HCT116 (cell line): ENCODE data around the gene B4GALT7. TPM values are rescaled to one million over a fixed set of nuclear protein-coding genes. Genes with fewer than 3 reads are reported as not detected.
A peak's percentile ranks its signal among the peaks of the same experiment; 100 is the strongest.

Experiments
- ATAC-seq: fragments of 200-7000 bp; cut with Tn5 transposase; 2 replicates; pipeline ENCODE4 v1.9.1; 2020; ENCODE audit warnings: mild to moderate bottlenecking, moderate library complexity
- Bru-seq: library from RNA; stranded (reverse); fragments of 400-500 nt; gene quantifications from one replicate; lab custom pipeline; 2021; lab: Mats Ljungman, UMichigan
- BruChase-seq, 2 experiments: library from RNA; stranded (reverse); fragments of 400-500 nt; gene quantifications; one replicate each; lab custom pipeline; 2021; lab: Mats Ljungman, UMichigan
- BruUV-seq: library from RNA; stranded (reverse); fragments of 400-500 nt; replicated peaks from 2 replicates; lab custom pipeline; 2021; lab: Mats Ljungman, UMichigan
- CTCF ChIA-PET: fragments of 300-600 bp; sonication (Branson Sonifier 250); formaldehyde crosslinking; loops from one replicate; lab custom pipeline; 2021; ENCODE audit warnings: antibody characterized with exemption; lab: Charles Lee
- POLR2A ChIA-PET: fragments of 300-600, 350-600 bp; sonication (Branson Sonifier 250); formaldehyde crosslinking; loops from one replicate; lab custom pipeline; 2021; ENCODE audit warnings: antibody characterized with exemption; lab: Charles Lee
- RAD21 ChIA-PET, 2 experiments: fragments of 300-600 bp; sonication (Branson Sonifier 250); formaldehyde crosslinking; loops; one replicate each; lab custom pipeline; 2023; ENCODE audit warnings: low total read pairs in 2 of 2; ENCODE audit not compliant: uncharacterized antibody in 2 of 2, unreplicated experiment in 2 of 2, low non-redundant PET in 1 of 2; lab: Charles Lee
- DNase-seq: peaks from one replicate; pipeline ENCODE4 v3.0.0-alpha.2; 2010; ENCODE audit warnings: low read depth, low spot score
- H2AFZ ChIP-seq: fragments of 200-600 bp; shearing (Covaris generic), sonication (generic); 2 replicates; pipeline ENCODE4 v1.6.1; 2017; ENCODE audit warnings: low read depth, mixed run types, mixed read lengths, antibody characterized with exemption, low read length; ENCODE audit not compliant: poor library complexity, severe bottlenecking
- H3K27ac ChIP-seq: 2 replicates; pipeline ENCODE4 v1.5.1; 2012; ENCODE audit warnings: low read depth, low read length
- H3K27me3 ChIP-seq: fragments of 200-600 bp; sonication (generic); 2 replicates; pipeline ENCODE4 v1.6.1; 2016; ENCODE audit warnings: mixed run types, low read length, mixed read lengths; ENCODE audit not compliant: insufficient read depth
- H3K36me3 ChIP-seq, 2 experiments: fragments of 200-500 bp in 1 of 2; fragments of 200-600 bp in 1 of 2; sonication (Bioruptor generic) in 1 of 2; sonication (generic) in 1 of 2; 2 replicates each; pipeline versions ENCODE4 v1.5.1 to v1.6.1; 2014 to 2016; ENCODE audit warnings: low read length in 2 of 2, inconsistent platforms in 1 of 2, mixed read lengths in 1 of 2, mixed run types in 1 of 2; ENCODE audit not compliant: insufficient read depth in 2 of 2, control insufficient read depth in 1 of 2
- H3K4me1 ChIP-seq, 2 experiments: fragments of 200-600 bp in 1 of 2; sonication (generic) in 1 of 2; 2 replicates each; pipeline versions ENCODE4 v1.5.1 to v1.6.1; 2012 to 2017; ENCODE audit warnings: low read length in 2 of 2, inconsistent platforms in 1 of 2, mild to moderate bottlenecking in 1 of 2, mixed read lengths in 1 of 2, mixed run types in 1 of 2, moderate library complexity in 1 of 2; ENCODE audit not compliant: insufficient read depth in 2 of 2, control insufficient read depth in 1 of 2
- H3K4me2 ChIP-seq: fragments of 200-600 bp; sonication (generic); 2 replicates; pipeline ENCODE4 v1.6.1; 2017; ENCODE audit warnings: mixed run types, low read length, mixed read lengths
- H3K4me3 ChIP-seq, 2 experiments: fragments of 200-600 bp in 1 of 2; sonication (generic) in 1 of 2; replicated peaks in 1 of 2; 2 replicates each; pipeline ENCODE4 v1.5.1; 2011 to 2016; ENCODE audit warnings: low read length in 2 of 2, control low read depth in 1 of 2, low read depth in 1 of 2, mild to moderate bottlenecking in 1 of 2, mixed read lengths in 1 of 2, mixed run types in 1 of 2
- H3K79me2 ChIP-seq: fragments of 200-600 bp; sonication (generic); 2 replicates; pipeline ENCODE4 v1.6.1; 2017; ENCODE audit warnings: mild to moderate bottlenecking, mixed run types, low read length, moderate library complexity, mixed read lengths; ENCODE audit not compliant: insufficient read depth
- H3K9ac ChIP-seq: fragments of 200-600 bp; sonication (generic); 2 replicates; pipeline ENCODE4 v1.6.1; 2016; ENCODE audit warnings: low read length, mixed read lengths
- H3K9me2 ChIP-seq: fragments of 200-600 bp; sonication (generic), shearing (Covaris generic); 2 replicates; pipeline ENCODE4 v1.6.1; 2017; ENCODE audit warnings: mixed run types, mild to moderate bottlenecking, moderate library complexity; ENCODE audit not compliant: insufficient read depth
- H3K9me3 ChIP-seq, 2 experiments: fragments of 200-500 bp in 1 of 2; fragments of 200-600 bp in 1 of 2; sonication (Bioruptor generic) in 1 of 2; sonication (generic) in 1 of 2; 2 replicates each; pipeline ENCODE4 v1.6.1; 2014 to 2017; ENCODE audit warnings: low read length in 2 of 2, mixed read lengths in 2 of 2, inconsistent platforms in 1 of 2, low read depth in 1 of 2, mild to moderate bottlenecking in 1 of 2, mixed run types in 1 of 2, moderate library complexity in 1 of 2; ENCODE audit not compliant: control insufficient read depth in 1 of 2, insufficient read depth in 1 of 2
- H4K20me1 ChIP-seq: fragments of 200-600 bp; sonication (generic), shearing (Covaris generic); 2 replicates; pipeline ENCODE4 v1.6.1; 2017; ENCODE audit warnings: mixed run types, mild to moderate bottlenecking, moderate library complexity; ENCODE audit not compliant: insufficient read depth
- CEBPB ChIP-seq: IDR thresholded peaks from 2 replicates; pipeline ENCODE4 v1.6.1; 2012; ENCODE audit warnings: low read depth
- EGR1 ChIP-seq: IDR thresholded peaks from 2 replicates; pipeline ENCODE4 v1.6.1; 2012; ENCODE audit warnings: low read depth
- ELF1 ChIP-seq: IDR thresholded peaks from 2 replicates; pipeline ENCODE4 v1.6.1; 2012; ENCODE audit warnings: low read depth, borderline replicate concordance
- EZH2 ChIP-seq: fragments of 200-600 bp; sonication (generic); IDR thresholded peaks from 2 replicates; pipeline ENCODE4 v1.6.1; 2017; ENCODE audit warnings: antibody characterized with exemption, mixed run types
- JUND ChIP-seq: IDR thresholded peaks from 2 replicates; pipeline ENCODE4 v1.6.1; 2012
- POLR2A ChIP-seq: IDR thresholded peaks from 2 replicates; pipeline ENCODE4 v1.7.0; 2011; ENCODE audit warnings: borderline replicate concordance; ENCODE audit not compliant: insufficient read depth, insufficient read length; ENCODE audit errors: extremely low read depth
- POLR2AphosphoS5 ChIP-seq: IDR thresholded peaks from 2 replicates; pipeline ENCODE4 v1.6.1; 2011; ENCODE audit warnings: mild to moderate bottlenecking, low read depth, low read length, moderate library complexity
- TCF7L2 ChIP-seq: IDR thresholded peaks from 2 replicates; pipeline ENCODE4 v1.7.0; 2011; ENCODE audit warnings: borderline replicate concordance, inconsistent platforms; ENCODE audit not compliant: insufficient read depth, insufficient read length; ENCODE audit errors: extremely low read depth
- YY1 ChIP-seq: IDR thresholded peaks from 2 replicates; pipeline ENCODE4 v1.6.1; 2011; ENCODE audit warnings: low read length, low read depth, moderate library complexity, mild to moderate bottlenecking; ENCODE audit not compliant: insufficient replicate concordance; ENCODE audit errors: extremely low read depth
- ZFX ChIP-seq: fragments of 450-650 bp; IDR thresholded peaks from 2 replicates; pipeline ENCODE4 v1.6.1; 2017
- intact Hi-C: fragments of 100-400 bp; cut with micrococcal nuclease; formaldehyde crosslinking; loops from 2 replicates; pipeline ENCODE4 v1.10.0; 2022
- long read RNA-seq: library from polyadenylated mRNA; unstranded; transcript quantifications from one replicate; pipeline ENCODE4 v2.0.0, GENCODE V29; 2021; ENCODE audit not compliant: unreplicated experiment
- polyA plus RNA-seq: library from polyadenylated mRNA; unstranded; fragments of >200 nt; gene quantifications from 2 replicates; pipeline ENCODE4 v1.2.1, GENCODE V29; 2012; ENCODE audit warnings: missing spikeins
- total RNA-seq: library from RNA; stranded (reverse); gene quantifications from one replicate; pipeline ENCODE4 v1.2.1, GENCODE V29; 2021; ENCODE audit not compliant: unreplicated experiment
- TF ChIP-seq, protein P1 (sequence below): IDR thresholded peaks from 2 replicates; pipeline ENCODE4 v1.6.1; 2011; ENCODE audit warnings: mild to moderate bottlenecking, low read length, moderate library complexity; ENCODE audit not compliant: insufficient replicate concordance; ENCODE audit errors: extremely low read depth

The B4GALT7 gene, protein sequence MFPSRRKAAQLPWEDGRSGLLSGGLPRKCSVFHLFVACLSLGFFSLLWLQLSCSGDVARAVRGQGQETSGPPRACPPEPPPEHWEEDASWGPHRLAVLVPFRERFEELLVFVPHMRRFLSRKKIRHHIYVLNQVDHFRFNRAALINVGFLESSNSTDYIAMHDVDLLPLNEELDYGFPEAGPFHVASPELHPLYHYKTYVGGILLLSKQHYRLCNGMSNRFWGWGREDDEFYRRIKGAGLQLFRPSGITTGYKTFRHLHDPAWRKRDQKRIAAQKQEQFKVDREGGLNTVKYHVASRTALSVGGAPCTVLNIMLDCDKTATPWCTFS
- 25.2 TPM for total RNA-seq
- 20.5 and 22.4 TPM in 2 replicates for polyA plus RNA-seq
- percentile 71 among the genes with signal in this experiment for Bru-seq, nascent RNA
- BruChase-seq, experiment 1, labeled RNA remaining after a 6-hour chase, result percentile 71 among the genes with signal in this experiment
- percentile 67 among the genes with signal in this experiment for BruChase-seq, experiment 2, labeled RNA remaining after a 2-hour chase
- long read RNA-seq, transcript B4GALT7-201 (6 exons, 1,747 nt), result major isoform, 27 of 38 reads
- long read RNA-seq, partial matches to known transcripts, result 3 of 38 reads
- long read RNA-seq, other reads (novel, unspliced or antisense), result 8 of 38 reads

GRCh38 chr5:177599731-177600507, at the start of gene B4GALT7:
Gene B4GALT7 (plus strand): TSS chr5:177600132. CDS start chr5:177600211, 79 bp downstream.
- no peaks in the 10 kb centered on the region for H3K27me3 ChIP-seq
- H3K36me3 ChIP-seq, result peaks cover 8 to 12% of the 10 kb centered on the region in 2 experiments; a peak in 3 of 4 replicates
- H2AFZ ChIP-seq, result no peak within 1 kb of the TSS
- peak; percentile 83 for ATAC-seq
- peaks cover 19 to 39% of the 10 kb centered on the region in 2 experiments for H3K4me1 ChIP-seq
- H3K9ac ChIP-seq, result peak within 1 kb of the TSS; percentile 84
- no peaks in the 10 kb centered on the region for H3K9me2 ChIP-seq
- H3K9me3 ChIP-seq, result no peaks in the 10 kb centered on the region
- TF ChIP-seq POLR2AphosphoS5, result peak; percentile 96
- no peak for TF ChIP-seq ELF1
- TF ChIP-seq, protein P1, sequence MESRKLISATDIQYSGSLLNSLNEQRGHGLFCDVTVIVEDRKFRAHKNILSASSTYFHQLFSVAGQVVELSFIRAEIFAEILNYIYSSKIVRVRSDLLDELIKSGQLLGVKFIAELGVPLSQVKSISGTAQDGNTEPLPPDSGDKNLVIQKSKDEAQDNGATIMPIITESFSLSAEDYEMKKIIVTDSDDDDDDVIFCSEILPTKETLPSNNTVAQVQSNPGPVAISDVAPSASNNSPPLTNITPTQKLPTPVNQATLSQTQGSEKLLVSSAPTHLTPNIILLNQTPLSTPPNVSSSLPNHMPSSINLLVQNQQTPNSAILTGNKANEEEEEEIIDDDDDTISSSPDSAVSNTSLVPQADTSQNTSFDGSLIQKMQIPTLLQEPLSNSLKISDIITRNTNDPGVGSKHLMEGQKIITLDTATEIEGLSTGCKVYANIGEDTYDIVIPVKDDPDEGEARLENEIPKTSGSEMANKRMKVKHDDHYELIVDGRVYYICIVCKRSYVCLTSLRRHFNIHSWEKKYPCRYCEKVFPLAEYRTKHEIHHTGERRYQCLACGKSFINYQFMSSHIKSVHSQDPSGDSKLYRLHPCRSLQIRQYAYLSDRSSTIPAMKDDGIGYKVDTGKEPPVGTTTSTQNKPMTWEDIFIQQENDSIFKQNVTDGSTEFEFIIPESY, result peak; percentile 74
- peak; percentile 89 for TF ChIP-seq YY1
- TF ChIP-seq EZH2, result no peak
- TF ChIP-seq ZFX, result peak; percentile 93
- TF ChIP-seq CEBPB, result no peak
- no peak for TF ChIP-seq EGR1
- TF ChIP-seq JUND, result no peak
- TF ChIP-seq TCF7L2, result peak; percentile 51
- TF ChIP-seq POLR2A, result peak; percentile 74
- POLR2A ChIA-PET, result no interaction called here
- intact Hi-C loops, result loop anchor here (2.0 to 5.0 kb wide), 5 partner anchors 39 to 552 kb away; partner anchors contain the start of genes DDX41, NHP2 and PDLIM7
- peak within 1 kb of the TSS; percentile 87 for H3K4me2 ChIP-seq
- H3K4me3 ChIP-seq, result peak within 1 kb of the TSS; percentile 88 to 90
- no peak for DNase-seq
- peaks cover 16% of the 10 kb centered on the region for H3K79me2 ChIP-seq
- CTCF ChIA-PET, result no interaction called here
- H4K20me1 ChIP-seq, result no peaks in the 10 kb centered on the region
- RAD21 ChIA-PET, result no interaction called here
- peak within 1 kb of the TSS; percentile 76 for H3K27ac ChIP-seq
- BruUV-seq, result no TSS peak
